ENCODE results near the gene NR5A1.

DNA sequence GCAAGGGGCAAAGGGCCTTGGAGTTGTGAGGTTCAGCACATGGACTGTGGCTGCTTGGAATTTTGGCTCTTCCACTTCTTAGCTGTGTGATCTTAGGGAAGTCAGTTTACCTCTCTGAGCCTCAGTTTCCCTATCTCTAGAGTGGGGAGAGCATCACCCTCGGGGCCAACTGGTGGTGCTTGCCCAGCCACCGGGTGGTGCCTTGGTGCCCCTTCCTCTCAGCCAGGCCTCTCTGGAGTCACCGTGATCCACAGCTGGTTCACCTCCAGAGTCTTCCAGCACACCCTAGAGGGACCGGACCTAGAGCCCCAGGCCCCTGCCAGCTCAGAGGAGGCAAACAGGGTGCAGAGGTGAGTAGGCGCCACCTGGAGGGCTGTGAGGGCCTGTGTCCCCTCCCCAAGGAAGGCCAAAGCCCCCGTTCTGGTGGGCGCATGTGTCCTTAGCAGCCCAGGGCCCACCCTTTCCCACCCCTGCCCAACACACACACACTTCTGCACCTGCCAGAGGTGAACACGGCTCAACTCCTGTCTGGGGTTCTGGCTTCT lies 49.2 kb downstream of the NR5A1 start:
- TF ChIP-seq, protein P1, sequence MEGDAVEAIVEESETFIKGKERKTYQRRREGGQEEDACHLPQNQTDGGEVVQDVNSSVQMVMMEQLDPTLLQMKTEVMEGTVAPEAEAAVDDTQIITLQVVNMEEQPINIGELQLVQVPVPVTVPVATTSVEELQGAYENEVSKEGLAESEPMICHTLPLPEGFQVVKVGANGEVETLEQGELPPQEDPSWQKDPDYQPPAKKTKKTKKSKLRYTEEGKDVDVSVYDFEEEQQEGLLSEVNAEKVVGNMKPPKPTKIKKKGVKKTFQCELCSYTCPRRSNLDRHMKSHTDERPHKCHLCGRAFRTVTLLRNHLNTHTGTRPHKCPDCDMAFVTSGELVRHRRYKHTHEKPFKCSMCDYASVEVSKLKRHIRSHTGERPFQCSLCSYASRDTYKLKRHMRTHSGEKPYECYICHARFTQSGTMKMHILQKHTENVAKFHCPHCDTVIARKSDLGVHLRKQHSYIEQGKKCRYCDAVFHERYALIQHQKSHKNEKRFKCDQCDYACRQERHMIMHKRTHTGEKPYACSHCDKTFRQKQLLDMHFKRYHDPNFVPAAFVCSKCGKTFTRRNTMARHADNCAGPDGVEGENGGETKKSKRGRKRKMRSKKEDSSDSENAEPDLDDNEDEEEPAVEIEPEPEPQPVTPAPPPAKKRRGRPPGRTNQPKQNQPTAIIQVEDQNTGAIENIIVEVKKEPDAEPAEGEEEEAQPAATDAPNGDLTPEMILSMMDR (IDR thresholded peaks at IDR 0.05), result no peak
- TF ChIP-seq POLR2AphosphoS5 (IDR thresholded peaks at IDR 0.05), result no peak
- no peak for TF ChIP-seq POLR2A (IDR thresholded peaks at IDR 0.05)

All from transverse colon (tissue), 4 donors.